Endothelial cell (in vitro differentiated cells): ENCODE results near the gene KSR1. TPM values are rescaled to one million over a fixed set of nuclear protein-coding genes. Genes with fewer than 3 reads are reported as not detected.

Source experiments
- DNase-seq: peaks from one replicate; pipeline ENCODE4 v3.0.0; 2021; ENCODE audit warnings: low spot score
- H3K27ac Mint-ChIP-seq: one replicate; pipeline ENCODE4 v1.8.0; 2021; ENCODE audit warnings: mixed read lengths, inconsistent platforms; ENCODE audit not compliant: unreplicated experiment
- H3K27me3 Mint-ChIP-seq: one replicate; pipeline ENCODE4 v1.8.0; 2021; ENCODE audit warnings: mild to moderate bottlenecking, moderate library complexity, mixed read lengths, inconsistent platforms; ENCODE audit not compliant: unreplicated experiment
- H3K36me3 Mint-ChIP-seq: one replicate; pipeline ENCODE4 v1.8.0; 2021; ENCODE audit warnings: mild to moderate bottlenecking, low read depth, mixed read lengths, inconsistent platforms; ENCODE audit not compliant: unreplicated experiment
- H3K4me1 Mint-ChIP-seq: one replicate; pipeline ENCODE4 v1.8.0; 2021; ENCODE audit warnings: mild to moderate bottlenecking, mixed read lengths, inconsistent platforms; ENCODE audit not compliant: unreplicated experiment
- H3K4me3 Mint-ChIP-seq: one replicate; pipeline ENCODE4 v1.8.0; 2021; ENCODE audit warnings: mild to moderate bottlenecking, mixed read lengths, inconsistent platforms; ENCODE audit not compliant: unreplicated experiment
- H3K9me3 Mint-ChIP-seq: one replicate; pipeline ENCODE4 v1.8.0; 2021; ENCODE audit warnings: mixed read lengths, inconsistent platforms; ENCODE audit not compliant: unreplicated experiment
- CTCF ChIP-seq: fragments of 200-600 bp; sonication (generic); IDR thresholded peaks from one replicate; pipeline ENCODE4 v1.5.0; 2021; ENCODE audit warnings: antibody characterized with exemption; ENCODE audit not compliant: unreplicated experiment
- total RNA-seq: library from RNA; stranded (reverse); fragmentation: NEBNext Ultra II Directional; extraction: Animal tissue kit (Norgen Biotek cat#: 25700); gene quantifications from one replicate; pipeline ENCODE4 v1.2.1, GENCODE V29; 2021; ENCODE audit not compliant: unreplicated experiment

The KSR1 gene
- total RNA-seq, 1 donor from 2014 or later = 65.2 TPM

DNA sequence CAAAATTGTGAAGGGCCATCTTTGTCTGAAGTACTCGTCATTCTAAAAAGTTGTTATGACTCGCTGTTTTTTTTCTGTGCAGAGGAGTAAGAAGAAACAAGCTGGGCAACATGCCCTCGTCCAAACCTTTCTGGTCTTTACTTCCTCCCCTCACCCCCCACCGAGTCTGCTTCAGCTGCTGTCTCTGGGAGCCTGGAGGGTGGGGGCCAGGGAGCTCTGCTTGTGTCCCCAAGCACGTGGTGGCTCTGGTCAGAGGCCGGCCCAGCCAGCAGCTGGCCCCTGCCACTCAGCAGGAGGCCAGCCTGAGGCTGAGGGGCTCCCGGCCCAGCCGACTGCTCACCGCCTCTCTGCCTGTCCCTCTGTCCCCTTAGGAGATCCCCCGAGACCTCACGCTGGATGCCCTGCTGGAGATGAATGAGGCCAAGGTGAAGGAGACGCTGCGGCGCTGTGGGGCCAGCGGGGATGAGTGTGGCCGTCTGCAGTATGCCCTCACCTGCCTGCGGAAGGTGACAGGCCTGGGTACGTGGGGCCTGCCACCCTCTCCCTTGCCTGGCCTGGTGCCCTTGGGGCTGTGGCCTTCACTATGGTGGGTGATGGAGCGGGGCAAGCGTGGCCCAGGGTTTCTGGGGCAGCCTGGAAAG lies 121.0 kb downstream of the KSR1 start:
- Mint-ChIP-seq H3K4me3 (no peak overlapping the region), H3K9me3 (no peaks in the 10 kb centered on the region), H3K27ac (no peak overlapping the region), H3K4me1 (peaks cover 13% of the 10 kb centered on the region), H3K27me3 (peaks cover 3% of the 10 kb centered on the region), H3K36me3 (no peaks in the 10 kb centered on the region)
- no peak for TF ChIP-seq CTCF
- DNase-seq = no peak

GRCh38 chr17:27577884-27578717 lies 121.9 kb downstream of the KSR1 start:
- H3K36me3 Mint-ChIP-seq = peaks cover 3% of the 10 kb centered on the region
- TF ChIP-seq CTCF = no peak
- peaks cover 4% of the 10 kb centered on the region for H3K27me3 Mint-ChIP-seq
- no peak overlapping the region for H3K27ac Mint-ChIP-seq
- no peak overlapping the region for H3K4me3 Mint-ChIP-seq
- peaks cover 13% of the 10 kb centered on the region for H3K4me1 Mint-ChIP-seq
- H3K9me3 Mint-ChIP-seq = no peaks in the 10 kb centered on the region
- no peak for DNase-seq

- no peak for DNase-seq
- Mint-ChIP-seq H3K36me3 (peaks cover 9% of the 10 kb centered on the region), H3K4me3 (no peak overlapping the region), H3K27ac (no peak overlapping the region), H3K9me3 (no peaks in the 10 kb centered on the region), H3K4me1 (peaks cover 13% of the 10 kb centered on the region), H3K27me3 (peaks cover 8% of the 10 kb centered on the region)
- TF ChIP-seq CTCF = no peak
These were observed 122.5 kb downstream of the KSR1 start for GRCh38 chr17:27578718-27579085.

GRCh38 chr17:27579304-27579703 lies 123.1 kb downstream of the KSR1 start:
- DNase-seq = no peak
- peaks cover 8% of the 10 kb centered on the region for H3K27me3 Mint-ChIP-seq
- peaks cover 11% of the 10 kb centered on the region for H3K36me3 Mint-ChIP-seq
- no peak for TF ChIP-seq CTCF
- H3K27ac Mint-ChIP-seq = no peak overlapping the region
- peaks cover 13% of the 10 kb centered on the region for H3K4me1 Mint-ChIP-seq
- H3K9me3 Mint-ChIP-seq = no peaks in the 10 kb centered on the region
- no peak overlapping the region for H3K4me3 Mint-ChIP-seq

DNA sequence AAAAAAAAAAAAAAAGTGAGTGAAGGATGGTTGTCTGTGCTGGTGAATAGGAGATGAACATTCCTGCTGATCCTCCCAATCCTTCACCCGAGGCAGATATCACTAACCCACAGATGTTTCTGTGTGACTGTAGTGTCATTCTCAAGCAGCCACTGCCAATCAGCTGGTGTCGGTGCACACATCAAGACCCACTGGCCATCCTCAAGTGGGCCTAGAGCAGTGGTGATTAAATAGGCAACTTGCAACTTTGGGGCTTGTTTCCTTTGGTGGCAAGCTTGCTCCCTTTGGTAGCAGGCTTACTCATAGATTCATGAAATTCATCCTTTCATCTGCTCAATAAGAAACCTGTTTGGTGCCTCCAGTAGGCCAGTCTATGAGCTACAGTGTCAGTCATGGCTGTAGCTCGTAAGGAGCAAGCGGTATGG lies 123.7 kb downstream of the KSR1 start:
- Mint-ChIP-seq H3K27ac (no peak overlapping the region), H3K27me3 (peaks cover 8% of the 10 kb centered on the region), H3K4me1 (peaks cover 13% of the 10 kb centered on the region)

More for the DNA sequence above, 123.7 kb downstream of the KSR1 start:
- Mint-ChIP-seq H3K4me3 (no peak overlapping the region), H3K9me3 (no peaks in the 10 kb centered on the region), H3K36me3 (peaks cover 11% of the 10 kb centered on the region)
- DNase-seq = no peak
- TF ChIP-seq CTCF = no peak
